DOHH2 (cell line): ENCODE measurements around the gene RAMP3.

Experiments used
- H3F3A ChIP-seq: fragments of 200-600 bp; sonication (generic), shearing (Covaris generic); 2 replicates; pipeline ENCODE4 v1.6.0; 2016; ENCODE audit warnings: antibody characterized with exemption, mild to moderate bottlenecking; ENCODE audit not compliant: control insufficient read depth, insufficient read depth
- H3K27ac ChIP-seq: fragments of 200-600 bp; sonication (generic); 2 replicates; pipeline ENCODE4 v1.5.1; 2014; ENCODE audit warnings: low read depth, mild to moderate bottlenecking, low read length, moderate library complexity
- H3K27me3 ChIP-seq: fragments of 200-600 bp; sonication (generic); 2 replicates; pipeline ENCODE4 v1.6.1; 2014; ENCODE audit warnings: mild to moderate bottlenecking, low read length, mixed read lengths; ENCODE audit not compliant: control insufficient read depth
- H3K36me3 ChIP-seq: fragments of 200-600 bp; sonication (generic); 2 replicates; pipeline ENCODE4 v1.6.1; 2014; ENCODE audit warnings: mild to moderate bottlenecking, low read length, moderate library complexity, mixed read lengths; ENCODE audit not compliant: control insufficient read depth
- H3K4me1 ChIP-seq: fragments of 200-600 bp; sonication (generic); 2 replicates; pipeline ENCODE4 v1.6.1; 2014; ENCODE audit warnings: mild to moderate bottlenecking, low read length, mixed read lengths; ENCODE audit not compliant: control insufficient read depth
- H3K4me2 ChIP-seq: fragments of 200-600 bp; sonication (generic); 2 replicates; pipeline ENCODE4 v1.6.0; 2014; ENCODE audit warnings: mild to moderate bottlenecking, low read length, moderate library complexity
- H3K4me3 ChIP-seq: fragments of 200-600 bp; sonication (generic); 2 replicates; pipeline ENCODE4 v1.5.1; 2014; ENCODE audit warnings: mild to moderate bottlenecking, low read length, mixed read lengths
- H3K79me2 ChIP-seq: fragments of 200-600 bp; sonication (generic); 2 replicates; pipeline ENCODE4 v1.6.1; 2014; ENCODE audit warnings: mild to moderate bottlenecking, low read length, mixed read lengths; ENCODE audit not compliant: control insufficient read depth
- H3K9me2 ChIP-seq: fragments of 200-600 bp; sonication (generic); replicated peaks from 2 replicates; pipeline ENCODE4 v1.6.1; 2014; ENCODE audit warnings: mild to moderate bottlenecking, low read length, mixed read lengths; ENCODE audit not compliant: control insufficient read depth
- H3K9me3 ChIP-seq: fragments of 200-600 bp; sonication (generic); 2 replicates; pipeline ENCODE4 v1.6.1; 2014; ENCODE audit warnings: antibody characterized with exemption, low read length, mixed read lengths; ENCODE audit not compliant: control insufficient read depth, insufficient read depth
- H4K20me1 ChIP-seq: fragments of 200-600 bp; sonication (generic); 2 replicates; pipeline ENCODE4 v1.6.0; 2014; ENCODE audit warnings: low read depth, mild to moderate bottlenecking, antibody characterized with exemption, low read length, moderate library complexity; ENCODE audit not compliant: control insufficient read depth, insufficient read depth
- EZH2phosphoT487 ChIP-seq: fragments of 200-600 bp; sonication (generic); IDR thresholded peaks from 2 replicates; pipeline ENCODE4 v1.6.1; 2017; ENCODE audit warnings: borderline replicate concordance, mild to moderate bottlenecking, antibody characterized with exemption, low read length, moderate library complexity, mixed read lengths
- TF ChIP-seq, protein P1 (sequence below): fragments of 200-600 bp; sonication (generic); IDR thresholded peaks from one replicate; pipeline ENCODE4 v1.5.1; 2014; ENCODE audit warnings: antibody characterized with exemption, mild to moderate bottlenecking, low read depth, low read length; ENCODE audit not compliant: poor library complexity, severe bottlenecking

RAMP3 gene

DNA sequence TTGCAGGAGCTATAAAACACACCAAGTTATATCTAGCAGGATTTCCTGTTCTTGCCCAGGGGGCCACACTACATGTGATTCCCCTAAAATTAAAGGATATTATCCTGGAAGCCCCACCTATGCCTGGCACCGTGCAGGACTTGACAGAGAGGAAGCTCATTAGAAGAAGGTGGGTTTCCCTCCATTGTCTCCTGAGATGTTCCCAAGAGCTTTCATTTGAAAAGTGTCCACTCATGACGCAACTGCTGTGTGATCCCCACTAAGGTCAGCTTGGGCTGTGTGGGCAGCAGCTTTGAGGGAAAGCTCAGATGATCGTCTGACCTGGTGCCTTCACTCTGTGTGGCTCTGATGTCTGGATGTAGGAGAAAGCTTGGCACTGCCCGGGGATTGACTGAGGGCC is 53.5 kb downstream of the RAMP3 start:
- Histone ChIP-seq H3K4me3 (no peak overlapping the region), H3K27ac (no peak overlapping the region), H3K4me1 (no peaks in the 10 kb centered on the region), H3F3A (no peaks in the 10 kb centered on the region), H4K20me1 (no peaks in the 10 kb centered on the region), H3K9me2 (no peaks in the 10 kb centered on the region), H3K79me2 (no peaks in the 10 kb centered on the region), H3K9me3 (no peaks in the 10 kb centered on the region), H3K4me2 (no peak overlapping the region), H3K36me3 (no peaks in the 10 kb centered on the region), H3K27me3 (peaks cover 55% of the 10 kb centered on the region)
- no peak for TF ChIP-seq EZH2phosphoT487
- TF ChIP-seq, protein P1, sequence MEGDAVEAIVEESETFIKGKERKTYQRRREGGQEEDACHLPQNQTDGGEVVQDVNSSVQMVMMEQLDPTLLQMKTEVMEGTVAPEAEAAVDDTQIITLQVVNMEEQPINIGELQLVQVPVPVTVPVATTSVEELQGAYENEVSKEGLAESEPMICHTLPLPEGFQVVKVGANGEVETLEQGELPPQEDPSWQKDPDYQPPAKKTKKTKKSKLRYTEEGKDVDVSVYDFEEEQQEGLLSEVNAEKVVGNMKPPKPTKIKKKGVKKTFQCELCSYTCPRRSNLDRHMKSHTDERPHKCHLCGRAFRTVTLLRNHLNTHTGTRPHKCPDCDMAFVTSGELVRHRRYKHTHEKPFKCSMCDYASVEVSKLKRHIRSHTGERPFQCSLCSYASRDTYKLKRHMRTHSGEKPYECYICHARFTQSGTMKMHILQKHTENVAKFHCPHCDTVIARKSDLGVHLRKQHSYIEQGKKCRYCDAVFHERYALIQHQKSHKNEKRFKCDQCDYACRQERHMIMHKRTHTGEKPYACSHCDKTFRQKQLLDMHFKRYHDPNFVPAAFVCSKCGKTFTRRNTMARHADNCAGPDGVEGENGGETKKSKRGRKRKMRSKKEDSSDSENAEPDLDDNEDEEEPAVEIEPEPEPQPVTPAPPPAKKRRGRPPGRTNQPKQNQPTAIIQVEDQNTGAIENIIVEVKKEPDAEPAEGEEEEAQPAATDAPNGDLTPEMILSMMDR = no peak

DNA sequence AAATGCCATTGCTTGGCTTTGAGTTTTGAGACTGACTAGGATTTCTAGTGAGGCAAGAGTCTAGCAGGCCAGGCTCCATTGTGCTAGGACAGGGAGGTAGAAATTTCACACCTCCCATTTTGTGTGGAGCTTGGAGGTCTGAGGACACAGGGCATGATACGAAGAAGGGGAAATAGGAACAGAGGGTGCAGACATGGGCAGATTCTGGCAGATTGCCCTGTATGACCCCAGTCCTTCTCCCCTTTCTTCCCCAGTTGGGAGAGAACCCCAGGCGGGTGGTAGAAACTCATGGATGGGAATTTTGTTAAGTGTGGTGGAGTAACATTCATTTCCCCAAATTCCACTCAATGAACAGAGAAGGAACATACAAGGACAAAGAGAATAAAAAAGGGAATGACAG is 54.4 kb downstream of the RAMP3 start:
- no peaks in the 10 kb centered on the region for H3K9me3 ChIP-seq
- H3K79me2 ChIP-seq = no peaks in the 10 kb centered on the region
- H3K27me3 ChIP-seq = peaks cover 46% of the 10 kb centered on the region
- no peak overlapping the region for H3K4me3 ChIP-seq
- H3K4me1 ChIP-seq = no peaks in the 10 kb centered on the region
- H3K36me3 ChIP-seq = no peaks in the 10 kb centered on the region
- H3K9me2 ChIP-seq = no peaks in the 10 kb centered on the region
- no peak overlapping the region for H3K4me2 ChIP-seq
- no peaks in the 10 kb centered on the region for H4K20me1 ChIP-seq
- H3K27ac ChIP-seq = no peak overlapping the region
- TF ChIP-seq, protein P1 = no peak
- no peak for TF ChIP-seq EZH2phosphoT487
- no peaks in the 10 kb centered on the region for H3F3A ChIP-seq

DNA sequence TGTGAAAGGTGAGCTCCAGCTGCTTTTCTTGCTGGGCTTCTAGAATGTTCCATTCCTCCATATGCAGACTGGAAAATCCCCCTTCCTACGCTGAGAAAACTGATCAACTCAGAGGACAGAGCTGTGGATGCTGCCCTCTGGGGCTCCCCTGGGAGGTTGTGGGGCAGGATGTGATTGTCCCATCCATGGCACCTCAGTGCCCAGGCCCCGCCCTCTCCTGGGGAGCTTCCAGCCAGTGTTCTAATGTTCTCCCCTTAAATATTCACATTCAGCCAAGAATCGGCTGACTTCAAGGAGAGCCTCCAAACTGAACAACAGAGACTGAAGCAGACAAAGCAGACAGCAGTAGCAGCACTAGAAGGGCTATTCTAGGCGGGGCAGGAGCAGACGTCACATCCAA is 55.0 kb downstream of the RAMP3 start:
- no peaks in the 10 kb centered on the region for H3K9me3 ChIP-seq
- H3K27ac ChIP-seq = no peak overlapping the region
- no peak overlapping the region for H3K4me2 ChIP-seq
- H3K79me2 ChIP-seq = no peaks in the 10 kb centered on the region
- H3K36me3 ChIP-seq = no peaks in the 10 kb centered on the region
- TF ChIP-seq EZH2phosphoT487 = no peak
- TF ChIP-seq, protein P1 = no peak
- H3K9me2 ChIP-seq = no peaks in the 10 kb centered on the region
- H3K4me3 ChIP-seq = no peak overlapping the region
- peaks cover 40% of the 10 kb centered on the region for H3K27me3 ChIP-seq
- no peaks in the 10 kb centered on the region for H3K4me1 ChIP-seq
- no peaks in the 10 kb centered on the region for H3F3A ChIP-seq
- H4K20me1 ChIP-seq = no peaks in the 10 kb centered on the region
